Panc1 (cell line): ENCODE results near the gene XYLT1. TPM values are rescaled to one million over a fixed set of nuclear protein-coding genes. Genes with fewer than 3 reads are reported as not detected.
"Not testable (repeated sequence)": the region's sequence is repeated elsewhere in the genome, so short reads cannot be mapped to it uniquely, and the experiment has no call there.

ENCODE experiments used
- ATAC-seq: fragments of 200-7000 bp; cut with Tn5 transposase; 2 replicates; pipeline ENCODE4 v1.9.1; 2020; ENCODE audit warnings: mild to moderate bottlenecking, moderate library complexity
- BruUV-seq: library from RNA; stranded (reverse); fragments of 400-500 nt; replicated peaks from 2 replicates; lab custom pipeline; 2021; lab: Mats Ljungman, UMichigan
- CTCF ChIA-PET: fragments of 300-600 bp; sonication (Branson Sonifier 250); formaldehyde crosslinking; loops from one replicate; lab custom pipeline; 2022; ENCODE audit warnings: antibody characterized with exemption; lab: Charles Lee
- POLR2A ChIA-PET: fragments of 300-600 bp; sonication (Branson Sonifier 250); formaldehyde crosslinking; loops from one replicate; lab custom pipeline; 2022; ENCODE audit warnings: antibody characterized with exemption; lab: Charles Lee
- DNase-seq: peaks from one replicate; pipeline ENCODE4 v3.0.0-alpha.2; 2010; ENCODE audit warnings: low read depth, low spot score
- H3K27ac ChIP-seq: 2 replicates; pipeline ENCODE4 v1.5.1; 2011; ENCODE audit warnings: mild to moderate bottlenecking, low read length, inconsistent platforms
- H3K27me3 ChIP-seq: fragments of 200-500 bp; sonication (Bioruptor generic); 2 replicates; pipeline ENCODE4 v1.6.0; 2014; ENCODE audit warnings: low read length, inconsistent platforms; ENCODE audit not compliant: control insufficient read depth, insufficient read depth
- H3K36me3 ChIP-seq: fragments of 200-500 bp; sonication (Bioruptor generic); 2 replicates; pipeline ENCODE4 v1.5.1; 2014; ENCODE audit warnings: inconsistent platforms, mild to moderate bottlenecking, low read length, moderate library complexity; ENCODE audit not compliant: control insufficient read depth, insufficient read depth
- H3K4me1 ChIP-seq: 2 replicates; pipeline ENCODE4 v1.5.1; 2011; ENCODE audit warnings: inconsistent platforms, mild to moderate bottlenecking, low read length, moderate library complexity; ENCODE audit not compliant: control insufficient read depth, insufficient read depth
- H3K4me3 ChIP-seq, 2 experiments: 2 replicates each; pipeline ENCODE4 v1.5.1; 2011 to 2012; ENCODE audit warnings: low read depth in 2 of 2, low read length in 2 of 2, mild to moderate bottlenecking in 2 of 2, inconsistent platforms in 1 of 2, moderate library complexity in 1 of 2
- H3K9me3 ChIP-seq: fragments of 200-500 bp; sonication (Bioruptor generic); 2 replicates; pipeline ENCODE4 v1.5.1; 2014; ENCODE audit warnings: low read depth, mild to moderate bottlenecking, inconsistent platforms, low read length, moderate library complexity; ENCODE audit not compliant: control insufficient read depth, insufficient read depth
- POLR2AphosphoS5 ChIP-seq: IDR thresholded peaks from 2 replicates; pipeline ENCODE4 v1.6.1; 2012; ENCODE audit warnings: mild to moderate bottlenecking, low read depth, low read length, moderate library complexity
- SIN3A ChIP-seq: IDR thresholded peaks from 2 replicates; pipeline ENCODE4 v1.6.1; 2012; ENCODE audit warnings: low read depth, mild to moderate bottlenecking, low read length, moderate library complexity, borderline replicate concordance; ENCODE audit not compliant: insufficient read depth
- TCF7L2 ChIP-seq: IDR thresholded peaks from 2 replicates; pipeline ENCODE4 v1.6.1; 2011; ENCODE audit warnings: mild to moderate bottlenecking, low read depth, low read length, inconsistent platforms
- in situ Hi-C: cut with HindIII; loops from 2 replicates; pipeline ENCODE4 v1.10.0; 2016; ENCODE audit warnings: low sequenced_read_pairs, low pct_unique_long_range_greater_than_20kb
- intact Hi-C: fragments of 100-400 bp; cut with micrococcal nuclease; formaldehyde crosslinking; loops from one replicate; pipeline ENCODE4 v1.10.0; 2022; ENCODE audit not compliant: unreplicated experiment
- total RNA-seq: library from RNA; stranded (reverse); gene quantifications from one replicate; pipeline ENCODE4 v1.2.1, GENCODE V29; 2021; ENCODE audit not compliant: unreplicated experiment
- TF ChIP-seq, protein P1 (sequence below): fragments of 450-650 bp; IDR thresholded peaks from 2 replicates; pipeline ENCODE4 v1.5.1; 2017; ENCODE audit warnings: mild to moderate bottlenecking
- TF ChIP-seq, protein P2 (sequence below), 2 experiments: IDR thresholded peaks; 2 replicates each; pipeline ENCODE4 v1.6.1; 2011 to 2012; ENCODE audit warnings: low read depth in 2 of 2, control low read depth in 1 of 2, low read length in 1 of 2, mild to moderate bottlenecking in 1 of 2, moderate library complexity in 1 of 2; ENCODE audit not compliant: insufficient read depth in 1 of 2

XYLT1 gene
- total RNA-seq, 1 experiment from 2014 or later = 0.62 TPM

DNA sequence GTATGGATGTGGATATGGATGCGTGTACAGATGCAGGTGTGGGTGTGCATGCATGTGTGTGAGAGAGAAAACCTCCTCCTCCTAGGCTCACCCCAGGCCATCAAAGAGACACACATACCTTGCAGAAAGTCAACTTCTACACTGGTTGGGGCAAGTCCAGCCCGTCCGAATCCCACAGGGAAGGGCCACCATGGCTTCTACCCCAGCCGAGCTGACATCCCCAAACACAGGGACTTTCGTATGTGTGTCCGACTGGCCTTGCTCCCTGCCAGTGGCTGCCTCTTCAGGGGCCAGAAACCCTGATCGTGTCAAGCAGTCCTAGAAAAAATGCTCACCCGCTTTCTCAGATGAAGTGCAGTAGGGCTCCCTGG is 134.2 kb downstream of the XYLT1 start:
- H3K4me1 ChIP-seq = no peaks in the 10 kb centered on the region
- no peak for DNase-seq
- in situ Hi-C loops = no loop called here
- TF ChIP-seq TCF7L2 (no peak), SIN3A (no peak), POLR2AphosphoS5 (no peak)
- TF ChIP-seq, protein P1, sequence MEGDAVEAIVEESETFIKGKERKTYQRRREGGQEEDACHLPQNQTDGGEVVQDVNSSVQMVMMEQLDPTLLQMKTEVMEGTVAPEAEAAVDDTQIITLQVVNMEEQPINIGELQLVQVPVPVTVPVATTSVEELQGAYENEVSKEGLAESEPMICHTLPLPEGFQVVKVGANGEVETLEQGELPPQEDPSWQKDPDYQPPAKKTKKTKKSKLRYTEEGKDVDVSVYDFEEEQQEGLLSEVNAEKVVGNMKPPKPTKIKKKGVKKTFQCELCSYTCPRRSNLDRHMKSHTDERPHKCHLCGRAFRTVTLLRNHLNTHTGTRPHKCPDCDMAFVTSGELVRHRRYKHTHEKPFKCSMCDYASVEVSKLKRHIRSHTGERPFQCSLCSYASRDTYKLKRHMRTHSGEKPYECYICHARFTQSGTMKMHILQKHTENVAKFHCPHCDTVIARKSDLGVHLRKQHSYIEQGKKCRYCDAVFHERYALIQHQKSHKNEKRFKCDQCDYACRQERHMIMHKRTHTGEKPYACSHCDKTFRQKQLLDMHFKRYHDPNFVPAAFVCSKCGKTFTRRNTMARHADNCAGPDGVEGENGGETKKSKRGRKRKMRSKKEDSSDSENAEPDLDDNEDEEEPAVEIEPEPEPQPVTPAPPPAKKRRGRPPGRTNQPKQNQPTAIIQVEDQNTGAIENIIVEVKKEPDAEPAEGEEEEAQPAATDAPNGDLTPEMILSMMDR = no peak
- TF ChIP-seq, protein P2, sequence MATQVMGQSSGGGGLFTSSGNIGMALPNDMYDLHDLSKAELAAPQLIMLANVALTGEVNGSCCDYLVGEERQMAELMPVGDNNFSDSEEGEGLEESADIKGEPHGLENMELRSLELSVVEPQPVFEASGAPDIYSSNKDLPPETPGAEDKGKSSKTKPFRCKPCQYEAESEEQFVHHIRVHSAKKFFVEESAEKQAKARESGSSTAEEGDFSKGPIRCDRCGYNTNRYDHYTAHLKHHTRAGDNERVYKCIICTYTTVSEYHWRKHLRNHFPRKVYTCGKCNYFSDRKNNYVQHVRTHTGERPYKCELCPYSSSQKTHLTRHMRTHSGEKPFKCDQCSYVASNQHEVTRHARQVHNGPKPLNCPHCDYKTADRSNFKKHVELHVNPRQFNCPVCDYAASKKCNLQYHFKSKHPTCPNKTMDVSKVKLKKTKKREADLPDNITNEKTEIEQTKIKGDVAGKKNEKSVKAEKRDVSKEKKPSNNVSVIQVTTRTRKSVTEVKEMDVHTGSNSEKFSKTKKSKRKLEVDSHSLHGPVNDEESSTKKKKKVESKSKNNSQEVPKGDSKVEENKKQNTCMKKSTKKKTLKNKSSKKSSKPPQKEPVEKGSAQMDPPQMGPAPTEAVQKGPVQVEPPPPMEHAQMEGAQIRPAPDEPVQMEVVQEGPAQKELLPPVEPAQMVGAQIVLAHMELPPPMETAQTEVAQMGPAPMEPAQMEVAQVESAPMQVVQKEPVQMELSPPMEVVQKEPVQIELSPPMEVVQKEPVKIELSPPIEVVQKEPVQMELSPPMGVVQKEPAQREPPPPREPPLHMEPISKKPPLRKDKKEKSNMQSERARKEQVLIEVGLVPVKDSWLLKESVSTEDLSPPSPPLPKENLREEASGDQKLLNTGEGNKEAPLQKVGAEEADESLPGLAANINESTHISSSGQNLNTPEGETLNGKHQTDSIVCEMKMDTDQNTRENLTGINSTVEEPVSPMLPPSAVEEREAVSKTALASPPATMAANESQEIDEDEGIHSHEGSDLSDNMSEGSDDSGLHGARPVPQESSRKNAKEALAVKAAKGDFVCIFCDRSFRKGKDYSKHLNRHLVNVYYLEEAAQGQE (IDR thresholded peaks at IDR 0.05; ENCODE audit: insufficient read depth in 1 of 2, low read depth in 2 of 2, low read length in 1 of 2) = no peak
- intact Hi-C loops = loop anchor here (10.0 kb wide), 1 partner anchor 62 kb away; no protein-coding TSS in a partner anchor
- peaks cover 2% of the 10 kb centered on the region; the same call in 1 of the 2 replicates for H3K27me3 ChIP-seq
- H3K27ac ChIP-seq = no peak overlapping the region
- POLR2A ChIA-PET = no interaction called here
- CTCF ChIA-PET = no interaction called here
- H3K4me3 ChIP-seq = no peak overlapping the region
- ATAC-seq = no peak
- H3K36me3 ChIP-seq = no peaks in the 10 kb centered on the region
- no TSS peak for BruUV-seq
- no peaks in the 10 kb centered on the region for H3K9me3 ChIP-seq

GRCh38 chr16:17335826-17336529 is 134.8 kb downstream of the XYLT1 start:
- POLR2A ChIA-PET = no interaction called here
- Histone ChIP-seq H3K4me3 (no peak overlapping the region), H3K27ac (no peak overlapping the region), H3K36me3 (no peaks in the 10 kb centered on the region), H3K27me3 (peaks cover 2% of the 10 kb centered on the region; the same call in 1 of the 2 replicates), H3K4me1 (no peaks in the 10 kb centered on the region), H3K9me3 (no peaks in the 10 kb centered on the region)
- TF ChIP-seq, protein P1 = no peak
- TF ChIP-seq SIN3A (no peak), POLR2AphosphoS5 (no peak)
- intact Hi-C loops = loop anchor here (10.0 kb wide), 1 partner anchor 61 kb away; no protein-coding TSS in a partner anchor
- ATAC-seq (no peak), DNase-seq (no peak)
- no TSS peak for BruUV-seq
- CTCF ChIA-PET = no interaction called here
- in situ Hi-C loops = no loop called here

DNA sequence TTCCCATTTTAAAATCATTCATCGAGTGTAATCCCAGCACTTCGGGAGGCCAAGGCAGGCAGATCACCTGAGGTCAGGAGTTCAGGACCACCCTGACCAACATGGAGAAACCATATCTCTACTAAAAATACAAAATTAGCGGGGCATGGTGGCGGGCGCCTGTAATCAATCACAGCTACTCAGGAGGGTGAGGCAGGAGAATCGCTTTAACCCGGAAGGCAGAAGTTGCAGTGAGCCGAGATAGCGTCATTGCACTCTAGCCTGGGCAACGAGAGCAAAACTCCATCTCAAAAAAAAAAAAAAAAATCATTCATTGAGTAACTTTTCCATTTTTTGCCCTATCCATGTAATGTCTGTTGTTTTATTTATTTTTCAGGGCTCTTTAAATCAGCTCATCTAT is 135.4 kb downstream of the XYLT1 start:
- CTCF ChIA-PET, H3K36me3 ChIP-seq, DNase-seq, POLR2A ChIA-PET, in situ Hi-C loops, H3K27me3 ChIP-seq, ATAC-seq, H3K9me3 ChIP-seq, H3K4me3 ChIP-seq, BruUV-seq, H3K27ac ChIP-seq, H3K4me1 ChIP-seq: not testable (repeated sequence)
- intact Hi-C loops = loop anchor here (10.0 kb wide), 1 partner anchor 61 kb away; no protein-coding TSS in a partner anchor
